SK-N-MC (cell line): ENCODE results near the gene ANKRD22.

Experiments used
- EZH2 ChIP-seq: fragments of 200-600 bp; sonication (generic); IDR thresholded peaks from one replicate; pipeline ENCODE4 v1.6.1; 2017; ENCODE audit warnings: antibody characterized with exemption
- POLR2AphosphoS5 ChIP-seq: IDR thresholded peaks from 2 replicates; pipeline ENCODE4 v1.6.1; 2012; ENCODE audit warnings: mild to moderate bottlenecking, low read depth, low read length, borderline replicate concordance

DNA sequence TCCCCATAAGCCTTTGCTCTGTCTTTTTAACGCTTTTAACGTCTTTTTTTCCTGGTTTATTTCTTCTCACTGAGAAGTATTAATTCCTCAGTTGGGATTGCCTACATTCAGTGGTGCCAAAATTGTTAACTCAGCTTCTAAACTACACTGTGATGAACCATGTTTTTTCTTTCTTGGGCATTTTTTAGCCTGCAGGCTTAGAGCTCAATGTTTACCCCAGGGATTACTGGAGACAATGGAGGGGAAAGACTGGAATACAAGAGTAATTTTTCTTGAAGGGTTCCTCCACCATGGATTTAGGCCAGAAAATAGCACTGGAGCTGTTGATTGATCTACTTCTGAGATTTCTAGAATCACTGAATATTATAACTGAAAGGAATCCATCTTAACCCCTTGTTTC, 48.2 kb upstream of the ANKRD22 start:
- TF ChIP-seq EZH2 = no peak
- no peak for TF ChIP-seq POLR2AphosphoS5
